HUES64 (cell line): ENCODE data around the gene RNF141.
A peak's percentile ranks its signal among the peaks of the same experiment; 100 is the strongest.

ENCODE experiments used
- H3K27ac ChIP-seq: 2 replicates; pipeline ENCODE4 v1.7.0; 2013; ENCODE audit warnings: low read depth, low read length, inconsistent platforms
- H3K27me3 ChIP-seq: 2 replicates; pipeline ENCODE4 v1.6.1; 2013; ENCODE audit warnings: mild to moderate bottlenecking, low read length; ENCODE audit not compliant: insufficient read depth
- H3K36me3 ChIP-seq: 2 replicates; pipeline ENCODE4 v1.6.1; 2013; ENCODE audit warnings: mild to moderate bottlenecking, low read length; ENCODE audit not compliant: insufficient read depth
- H3K4me1 ChIP-seq: 2 replicates; pipeline ENCODE4 v1.6.1; 2013; ENCODE audit warnings: mild to moderate bottlenecking, low read length, moderate library complexity; ENCODE audit not compliant: insufficient read depth
- H3K4me3 ChIP-seq: 2 replicates; pipeline ENCODE4 v1.5.1; 2013; ENCODE audit warnings: mild to moderate bottlenecking, low read length, moderate library complexity
- H3K9ac ChIP-seq: 2 replicates; pipeline ENCODE4 v1.6.1; 2013; ENCODE audit warnings: mild to moderate bottlenecking, low read depth, low read length
- H3K9me3 ChIP-seq: 2 replicates; pipeline ENCODE4 v1.6.1; 2013; ENCODE audit warnings: low read depth, low read length; ENCODE audit not compliant: insufficient read depth
- WGBS: fragments of 150-250, 120-280 bp; methylation state at CpG from one replicate; pipeline ENCODE4 v1.1.7; 2013; ENCODE audit warnings: missing lambda C conversion rate; 5-methylcytosine and 5-hydroxymethylcytosine counted together

The RNF141 gene

GRCh38 chr11:10522921-10523320 lies 18.1 kb downstream of the RNF141 start:
- Histone ChIP-seq H3K4me3 (no peak overlapping the region), H3K4me1 (no peaks in the 10 kb centered on the region), H3K36me3 (peaks cover 59% of the 10 kb centered on the region), H3K9ac (no peak overlapping the region), H3K27ac (no peak overlapping the region), H3K9me3 (no peaks in the 10 kb centered on the region), H3K27me3 (no peaks in the 10 kb centered on the region)
- WGBS = 89% methylated on average over 2 of the region's 2 CpGs

GRCh38 chr11:10522276-10522675 lies 18.7 kb downstream of the RNF141 start:
- Histone ChIP-seq H3K36me3 (peaks cover 59% of the 10 kb centered on the region), H3K27ac (no peak overlapping the region)
- 92% methylated on average over 1 of the region's 1 CpG for WGBS

GRCh38 chr11:10520562-10520961 lies 20.4 kb downstream of the RNF141 start:
- H3K36me3 ChIP-seq = peaks cover 59% of the 10 kb centered on the region
- no peaks in the 10 kb centered on the region for H3K27me3 ChIP-seq
- H3K9me3 ChIP-seq = no peaks in the 10 kb centered on the region
- H3K4me3 ChIP-seq = no peak overlapping the region
- WGBS = 91% methylated on average over 2 of the region's 2 CpGs
- H3K4me1 ChIP-seq = no peaks in the 10 kb centered on the region
- no peak overlapping the region for H3K9ac ChIP-seq
- no peak overlapping the region for H3K27ac ChIP-seq

More at GRCh38 chr11:10522276-10522675, 18.7 kb downstream of the RNF141 start:
- no peaks in the 10 kb centered on the region for H3K27me3 ChIP-seq
- no peak overlapping the region for H3K4me3 ChIP-seq
- H3K4me1 ChIP-seq = no peaks in the 10 kb centered on the region
- no peak overlapping the region for H3K9ac ChIP-seq
- no peaks in the 10 kb centered on the region for H3K9me3 ChIP-seq

- Histone ChIP-seq H3K4me3 (no peak overlapping the region), H3K27ac (no peak overlapping the region), H3K9ac (no peak overlapping the region), H3K36me3 (peaks cover 50% of the 10 kb centered on the region), H3K4me1 (no peaks in the 10 kb centered on the region), H3K9me3 (no peaks in the 10 kb centered on the region), H3K27me3 (no peaks in the 10 kb centered on the region)
- WGBS = 96% methylated on average over 2 of the region's 2 CpGs
Observed at GRCh38 chr11:10519630-10520029, 21.4 kb downstream of the RNF141 start.

- Histone ChIP-seq H3K36me3 (peaks cover 46% of the 10 kb centered on the region), H3K27ac (no peak overlapping the region), H3K4me1 (no peaks in the 10 kb centered on the region), H3K9me3 (no peaks in the 10 kb centered on the region), H3K27me3 (no peaks in the 10 kb centered on the region), H3K9ac (no peak overlapping the region), H3K4me3 (no peak overlapping the region)
- 92% methylated on average over 2 of the region's 2 CpGs for WGBS
Observed at GRCh38 chr11:10518891-10519290, 22.1 kb downstream of the RNF141 start.

GRCh38 chr11:10518123-10518522 lies 22.9 kb downstream of the RNF141 start:
- no peak overlapping the region for H3K9ac ChIP-seq
- no peak overlapping the region for H3K27ac ChIP-seq
- H3K4me1 ChIP-seq = no peaks in the 10 kb centered on the region
- H3K4me3 ChIP-seq = no peak overlapping the region
- peaks cover 38% of the 10 kb centered on the region for H3K36me3 ChIP-seq
- no peaks in the 10 kb centered on the region for H3K27me3 ChIP-seq
- no peaks in the 10 kb centered on the region for H3K9me3 ChIP-seq

GRCh38 chr11:10515418-10515817 lies 25.6 kb downstream of the RNF141 start:
- Histone ChIP-seq H3K4me1 (peaks cover 5% of the 10 kb centered on the region), H3K4me3 (no peak overlapping the region), H3K9me3 (no peaks in the 10 kb centered on the region), H3K36me3 (peaks cover 16% of the 10 kb centered on the region), H3K9ac (no peak overlapping the region), H3K27me3 (no peaks in the 10 kb centered on the region), H3K27ac (no peak overlapping the region)
- 93% methylated on average over 3 of the region's 3 CpGs for WGBS

GRCh38 chr11:10514709-10515108 lies 26.3 kb downstream of the RNF141 start:
- WGBS = 100% methylated on average over 2 of the region's 2 CpGs
- Histone ChIP-seq H3K9ac (no peak overlapping the region), H3K27ac (no peak overlapping the region)

GRCh38 chr11:10514202-10514601 lies 26.8 kb downstream of the RNF141 start:
- Histone ChIP-seq H3K27ac (no peak overlapping the region), H3K4me3 (no peak overlapping the region), H3K4me1 (peaks cover 5% of the 10 kb centered on the region), H3K27me3 (no peaks in the 10 kb centered on the region), H3K9me3 (no peaks in the 10 kb centered on the region), H3K36me3 (peaks cover 8% of the 10 kb centered on the region; the same call in 1 of the 2 replicates), H3K9ac (no peak overlapping the region)
- no CpG with 5 or more reads among the region's 2 CpGs for WGBS

More at GRCh38 chr11:10514709-10515108, 26.3 kb downstream of the RNF141 start:
- H3K27me3 ChIP-seq = no peaks in the 10 kb centered on the region
- H3K4me1 ChIP-seq = peaks cover 5% of the 10 kb centered on the region
- H3K4me3 ChIP-seq = no peak overlapping the region
- no peaks in the 10 kb centered on the region for H3K9me3 ChIP-seq
- H3K36me3 ChIP-seq = peaks cover 13% of the 10 kb centered on the region

GRCh38 chr11:10511181-10511621 lies 29.8 kb downstream of the RNF141 start:
- H3K27me3 ChIP-seq = no peaks in the 10 kb centered on the region
- peaks cover 5% of the 10 kb centered on the region for H3K4me1 ChIP-seq
- WGBS = 13% methylated on average over 10 of the region's 10 CpGs
- no peak overlapping the region for H3K9ac ChIP-seq
- peak overlapping the region; percentile 42; the same call in 1 of the 2 replicates for H3K27ac ChIP-seq
- H3K36me3 ChIP-seq = no peaks in the 10 kb centered on the region
- H3K9me3 ChIP-seq = no peaks in the 10 kb centered on the region
- peak overlapping the region; percentile 32 for H3K4me3 ChIP-seq

- Histone ChIP-seq H3K4me3 (no peak overlapping the region), H3K36me3 (0 out of 2 replicates have a peak, but pooled peaks cover 2% of the 10 kb centered on the region), H3K27ac (no peak overlapping the region), H3K27me3 (no peaks in the 10 kb centered on the region), H3K9me3 (no peaks in the 10 kb centered on the region), H3K9ac (no peak overlapping the region), H3K4me1 (no peaks in the 10 kb centered on the region; the same call in 1 of the 2 replicates)
Observed at GRCh38 chr11:10506008-10506370, 35.0 kb downstream of the RNF141 start.
